Testis (tissue), 3 donors: ENCODE results near the gene PPFIA4. TPM values are rescaled to one million over a fixed set of nuclear protein-coding genes. Genes with fewer than 3 reads are reported as not detected.

ENCODE experiments used
- DNase-seq: peaks from one replicate; pipeline ENCODE4 v3.0.0-alpha.2; 2019
- H3K27ac ChIP-seq, 2 donors: fragments of 200-600 bp; sonication (generic); one replicate each; pipeline ENCODE4 v1.5.1; 2019
- H3K27me3 ChIP-seq: fragments of 200-600 bp; sonication (generic); one replicate; pipeline ENCODE4 v1.5.1; 2019
- H3K36me3 ChIP-seq: fragments of 200-600 bp; sonication (generic); one replicate; pipeline ENCODE4 v1.5.1; 2017; ENCODE audit warnings: low read depth; ENCODE audit errors: missing control alignments
- H3K4me1 ChIP-seq: fragments of 200-600 bp; sonication (generic); one replicate; pipeline ENCODE4 v1.5.1; 2019
- H3K4me3 ChIP-seq, 2 donors: fragments of 200-600 bp; sonication (generic); one replicate each; pipeline ENCODE4 v1.5.1; 2017 to 2019
- H3K9me3 ChIP-seq: fragments of 200-600 bp; sonication (generic); one replicate; pipeline ENCODE4 v1.5.1; 2017
- POLR2A ChIP-seq: fragments of 450-650 bp; IDR thresholded peaks from one replicate; pipeline ENCODE4 v1.6.1; 2017; ENCODE audit warnings: antibody characterized with exemption, mild to moderate bottlenecking, moderate library complexity
- WGBS, 2 donors: methylation state at CpG; one replicate each; pipeline ENCODE4 v1.1.5; 2018; 5-methylcytosine and 5-hydroxymethylcytosine counted together
- intact Hi-C: fragments of 100-400 bp; cut with DNase I; formaldehyde crosslinking; loops from one replicate; pipeline ENCODE4 v1.15.1; 2023; ENCODE audit warnings: low total_unique reads
- polyA plus RNA-seq: library from polyadenylated mRNA; stranded (reverse); fragments of 350-450 nt; fragmentation: Illumina TruSeq; extraction: RNeasy Lipid Tissue Mini Kit (QIAGEN cat#74804); gene quantifications from one replicate; pipeline ENCODE4 v1.2.3, GENCODE V29; 2014; ENCODE audit warnings: low read depth, low replicate concordance; ENCODE audit not compliant: insufficient read depth
- total RNA-seq, 2 donors: library from RNA; depleted of rRNA; stranded (reverse); fragments of >200 nt; gene quantifications; one replicate each; pipeline ENCODE4 v1.2.3, GENCODE V29; 2016
- TF ChIP-seq, protein P1 (sequence below), 3 experiments: fragments of 450-650 bp in 2 of 3; fragments of 200-600 bp in 1 of 3; sonication (generic) in 1 of 3; IDR thresholded peaks; one replicate each; pipeline ENCODE4 v1.5.1; 2016 to 2019; ENCODE audit warnings: antibody characterized with exemption in 3 of 3, mild to moderate bottlenecking in 2 of 3, moderate library complexity in 1 of 3

Gene PPFIA4
- total and polyA plus RNA-seq, 3 donors from 2014 or later: 6.6 to 33.1 (median 27.2) TPM

DNA sequence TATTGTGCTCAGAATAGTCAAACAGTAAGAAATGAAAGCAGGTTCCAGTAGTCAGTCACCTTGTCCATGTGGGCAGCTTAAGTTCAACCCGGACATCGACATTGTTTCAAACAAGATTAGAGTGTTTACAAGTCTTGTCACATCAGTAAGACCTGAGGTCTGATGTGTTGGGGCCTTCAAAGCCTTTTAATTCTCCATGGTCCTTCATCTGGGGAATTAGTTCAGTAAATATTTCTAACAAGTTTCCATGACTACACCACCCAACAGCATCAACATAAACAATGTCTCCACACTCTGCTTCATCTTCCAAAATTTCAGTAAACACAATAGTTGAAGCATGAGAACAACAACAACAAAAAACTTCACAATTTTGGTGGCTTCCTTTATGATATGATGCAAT lies 86.2 kb downstream of the PPFIA4 start:
- intact Hi-C loops: no loop called here
- no peaks in the 10 kb centered on the region for H3K27me3 ChIP-seq
- WGBS, 2 donors: 45 to 47% methylated on average over 2 of the region's 2 CpGs
- no peaks in the 10 kb centered on the region for H3K4me1 ChIP-seq
- no peak overlapping the region for H3K4me3 ChIP-seq
- TF ChIP-seq, protein P1, sequence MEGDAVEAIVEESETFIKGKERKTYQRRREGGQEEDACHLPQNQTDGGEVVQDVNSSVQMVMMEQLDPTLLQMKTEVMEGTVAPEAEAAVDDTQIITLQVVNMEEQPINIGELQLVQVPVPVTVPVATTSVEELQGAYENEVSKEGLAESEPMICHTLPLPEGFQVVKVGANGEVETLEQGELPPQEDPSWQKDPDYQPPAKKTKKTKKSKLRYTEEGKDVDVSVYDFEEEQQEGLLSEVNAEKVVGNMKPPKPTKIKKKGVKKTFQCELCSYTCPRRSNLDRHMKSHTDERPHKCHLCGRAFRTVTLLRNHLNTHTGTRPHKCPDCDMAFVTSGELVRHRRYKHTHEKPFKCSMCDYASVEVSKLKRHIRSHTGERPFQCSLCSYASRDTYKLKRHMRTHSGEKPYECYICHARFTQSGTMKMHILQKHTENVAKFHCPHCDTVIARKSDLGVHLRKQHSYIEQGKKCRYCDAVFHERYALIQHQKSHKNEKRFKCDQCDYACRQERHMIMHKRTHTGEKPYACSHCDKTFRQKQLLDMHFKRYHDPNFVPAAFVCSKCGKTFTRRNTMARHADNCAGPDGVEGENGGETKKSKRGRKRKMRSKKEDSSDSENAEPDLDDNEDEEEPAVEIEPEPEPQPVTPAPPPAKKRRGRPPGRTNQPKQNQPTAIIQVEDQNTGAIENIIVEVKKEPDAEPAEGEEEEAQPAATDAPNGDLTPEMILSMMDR (IDR thresholded peaks at IDR 0.05): no peak
- no peak for TF ChIP-seq POLR2A
- H3K9me3 ChIP-seq: no peaks in the 10 kb centered on the region
- H3K27ac ChIP-seq: no peak overlapping the region
- DNase-seq: no peak
- no peaks in the 10 kb centered on the region for H3K36me3 ChIP-seq

DNA sequence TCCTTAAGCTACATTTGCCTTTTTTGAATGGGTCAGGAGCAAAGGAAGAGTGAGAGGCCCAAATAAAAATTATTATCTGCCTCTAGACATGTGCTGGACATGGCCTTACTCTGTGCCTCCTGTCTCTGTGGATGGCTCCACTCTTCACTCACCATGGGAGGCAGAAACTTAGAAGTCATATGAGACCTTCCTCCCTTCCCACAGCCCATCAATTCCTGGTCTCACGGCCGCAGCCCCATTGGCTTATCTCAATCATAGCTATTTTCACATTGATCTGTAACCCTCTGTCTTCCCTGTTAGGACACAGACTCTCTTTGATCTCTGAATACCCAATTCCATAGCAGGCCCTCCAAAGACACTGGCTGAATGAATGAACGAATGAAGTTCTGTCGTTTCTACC lies 87.0 kb downstream of the PPFIA4 start:
- TF ChIP-seq POLR2A: no peak
- TF ChIP-seq, protein P1 (IDR thresholded peaks at IDR 0.05): no peak
- DNase-seq: no peak
- no peaks in the 10 kb centered on the region for H3K4me1 ChIP-seq
- no peaks in the 10 kb centered on the region for H3K27me3 ChIP-seq
- H3K36me3 ChIP-seq: no peaks in the 10 kb centered on the region
- 81 to 84% methylated on average over 4 of the region's 4 CpGs for WGBS, 2 donors
- intact Hi-C loops: no loop called here
- no peak overlapping the region for H3K4me3 ChIP-seq
- no peak overlapping the region for H3K27ac ChIP-seq
- no peaks in the 10 kb centered on the region for H3K9me3 ChIP-seq

DNA sequence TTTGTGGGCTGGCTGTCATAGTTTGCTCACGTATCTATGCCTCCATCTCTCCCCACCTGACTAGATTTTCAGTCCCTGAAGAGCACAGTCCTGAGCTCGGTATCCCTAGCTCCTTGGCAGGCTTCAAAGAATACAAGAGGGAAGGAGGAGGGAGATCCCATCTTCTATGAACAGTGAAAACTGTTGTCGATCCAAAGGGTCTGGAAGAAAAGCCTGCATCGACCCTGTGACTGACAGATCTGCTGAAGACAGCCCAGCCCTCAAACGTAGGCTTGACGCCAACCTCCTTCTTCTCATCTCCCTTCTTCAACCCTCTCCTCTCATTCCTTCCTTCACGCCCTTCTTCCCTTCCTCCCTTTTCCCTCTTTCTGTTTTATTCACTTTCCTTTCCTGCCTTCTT lies 87.9 kb downstream of the PPFIA4 start:
- TF ChIP-seq, protein P1 (IDR thresholded peaks at IDR 0.05): no peak
- TF ChIP-seq POLR2A: no peak
- no peak overlapping the region for H3K27ac ChIP-seq
- H3K4me3 ChIP-seq: no peak overlapping the region
- H3K4me1 ChIP-seq: no peaks in the 10 kb centered on the region
- no peaks in the 10 kb centered on the region for H3K27me3 ChIP-seq
- 83 to 85% methylated on average over 7 of the region's 7 CpGs for WGBS, 2 donors
- no peak for DNase-seq
- intact Hi-C loops: no loop called here
- no peaks in the 10 kb centered on the region for H3K36me3 ChIP-seq
- no peaks in the 10 kb centered on the region for H3K9me3 ChIP-seq

DNA sequence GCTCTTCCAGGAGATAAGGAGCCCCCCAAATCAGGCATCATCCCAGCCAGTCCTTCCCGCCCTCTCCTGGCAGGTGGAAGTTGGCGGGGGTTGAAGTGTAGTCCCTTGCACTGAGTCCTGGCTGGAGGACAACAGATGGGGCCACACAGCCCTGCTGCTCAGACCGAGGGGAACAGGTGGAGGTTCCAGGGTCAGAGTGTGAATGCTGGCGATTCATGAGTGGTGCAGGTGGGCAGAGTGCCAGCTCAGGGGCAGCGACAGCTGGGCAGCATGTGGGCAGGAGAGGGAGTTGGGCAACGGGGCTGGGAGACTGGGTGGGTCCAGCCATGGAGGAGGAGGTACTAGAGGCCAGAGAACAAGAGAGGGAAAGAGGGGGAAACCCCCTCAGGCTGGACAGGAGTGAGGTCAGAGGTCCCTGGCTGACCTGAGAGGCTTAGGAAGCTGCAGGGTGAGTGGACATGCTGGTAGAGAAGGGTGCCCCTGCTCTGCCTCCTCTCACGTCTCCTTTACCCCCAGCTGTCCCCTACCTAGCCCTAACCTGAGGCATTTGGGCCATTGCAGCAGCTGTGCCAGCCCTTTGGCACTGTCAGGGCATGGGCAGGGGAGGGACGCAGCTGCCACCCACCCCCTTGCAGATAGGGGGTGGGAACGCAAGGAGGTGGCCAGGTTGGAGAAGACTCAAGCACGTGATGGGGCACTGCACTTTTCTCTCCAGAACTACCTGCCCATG lies 90.0 kb downstream of the PPFIA4 start:
- WGBS, 2 donors: 64 to 66% methylated on average over 10 of the region's 10 CpGs
- Histone ChIP-seq H3K27me3 (no peaks in the 10 kb centered on the region), H3K4me1 (no peaks in the 10 kb centered on the region), H3K4me3 (no peak overlapping the region), H3K36me3 (no peaks in the 10 kb centered on the region), H3K9me3 (no peaks in the 10 kb centered on the region), H3K27ac (no peak overlapping the region)
- TF ChIP-seq, protein P1 (IDR thresholded peaks at IDR 0.05): no peak
- TF ChIP-seq POLR2A: no peak
- no peak for DNase-seq
- intact Hi-C loops: loop anchor here (5.0 kb wide), 1 partner anchor 101 kb away; no protein-coding TSS in a partner anchor
